Esophagus squamous epithelium (tissue), 4 donors: ENCODE data around the gene SETBP1.

ENCODE experiments used
- CTCF ChIP-seq, 6 experiments: fragments of 450-650 bp in 4 of 6; fragments of 200-600 bp in 2 of 6; sonication (generic) in 2 of 6; IDR thresholded peaks; one replicate each; pipeline ENCODE4 v1.5.1; 2016 to 2019; ENCODE audit warnings: antibody characterized with exemption in 6 of 6, mild to moderate bottlenecking in 4 of 6, moderate library complexity in 4 of 6
- POLR2A ChIP-seq, 4 donors: fragments of 450-650 bp; IDR thresholded peaks; one replicate each; pipeline ENCODE4 v1.6.1; 2017; ENCODE audit warnings: antibody characterized with exemption in 4 of 4, mild to moderate bottlenecking in 4 of 4, moderate library complexity in 3 of 4

GRCh38 chr18:44840058-44840790 is 159.5 kb downstream of the SETBP1 start:
- no peak for TF ChIP-seq CTCF (IDR thresholded peaks at IDR 0.05)
- no peak for TF ChIP-seq POLR2A (IDR thresholded peaks at IDR 0.05)
